SK-N-SH (cell line): ENCODE data around the gene KCNS1. TPM values are rescaled to one million over a fixed set of nuclear protein-coding genes. Genes with fewer than 3 reads are reported as not detected.

Source experiments
- CTCF ChIA-PET: fragments of 300-600, 350-600 bp; formaldehyde crosslinking; extraction: SDS; loops from one replicate; lab custom pipeline; 2021; lab: Yijun Ruan, JAX
- POLR2A ChIA-PET: fragments of 350-600 bp; sonication (Branson Sonifier 250); formaldehyde crosslinking; extraction: SDS; loops from one replicate; lab custom pipeline; 2020; ENCODE audit warnings: antibody characterized with exemption, inconsistent platforms; lab: Yijun Ruan, JAX
- DNase-seq: peaks from one replicate; pipeline ENCODE4 v3.0.0; 2012
- H2AFZ ChIP-seq: fragments of 200-600 bp; sonication (generic); 2 replicates; pipeline ENCODE4 v1.8.1; 2016; ENCODE audit warnings: antibody characterized with exemption, mild to moderate bottlenecking, low read depth
- H3F3A ChIP-seq: fragments of 200-600 bp; sonication (generic); replicated peaks from 2 replicates; pipeline ENCODE3; 2016; ENCODE audit warnings: antibody characterized with exemption, mild to moderate bottlenecking; ENCODE audit not compliant: insufficient read depth
- H3K27ac ChIP-seq, 2 experiments: fragments of 200-500 bp in 1 of 2; fragments of 200-600 bp in 1 of 2; sonication (Bioruptor generic) in 1 of 2; sonication (generic), shearing (Covaris generic) in 1 of 2; 2 replicates each; pipeline versions ENCODE4 v1.5.1 to v1.6.1; 2014 to 2016; ENCODE audit warnings: low read depth in 2 of 2, inconsistent platforms in 1 of 2, low read length in 1 of 2, mild to moderate bottlenecking in 1 of 2, mixed read lengths in 1 of 2
- H3K27me3 ChIP-seq: fragments of 200-600 bp; sonication (generic), shearing (Covaris generic); 2 replicates; pipeline ENCODE4 v1.6.1; 2016; ENCODE audit warnings: mixed run types; ENCODE audit not compliant: insufficient read depth
- H3K36me3 ChIP-seq, 2 experiments: fragments of 200-500 bp in 1 of 2; fragments of 200-600 bp in 1 of 2; sonication (Bioruptor generic) in 1 of 2; sonication (generic) in 1 of 2; replicated peaks in 1 of 2; 2 replicates each; pipeline versions ENCODE3 to v1.5.1; 2014 to 2016; ENCODE audit warnings: low read length in 1 of 2, mild to moderate bottlenecking in 1 of 2; ENCODE audit not compliant: insufficient read depth in 2 of 2, control insufficient read depth in 1 of 2
- H3K4me1 ChIP-seq, 2 experiments: fragments of 200-500 bp in 1 of 2; fragments of 200-600 bp in 1 of 2; sonication (Bioruptor generic) in 1 of 2; sonication (generic), shearing (Covaris generic) in 1 of 2; 2 replicates each; pipeline versions ENCODE4 v1.5.1 to v1.6.1; 2014 to 2016; ENCODE audit warnings: low read depth in 1 of 2, low read length in 1 of 2, mixed run types in 1 of 2; ENCODE audit not compliant: insufficient read depth in 2 of 2, control insufficient read depth in 1 of 2
- H3K4me2 ChIP-seq: fragments of 200-600 bp; sonication (generic), shearing (Covaris generic); 2 replicates; pipeline ENCODE4 v1.6.1; 2017; ENCODE audit warnings: mixed run types
- H3K4me3 ChIP-seq, 2 experiments: fragments of 200-500 bp in 1 of 2; fragments of 200-600 bp in 1 of 2; sonication (Bioruptor generic) in 1 of 2; sonication (generic), shearing (Covaris generic) in 1 of 2; 2 replicates each; pipeline versions ENCODE4 v1.5.1 to v1.8.1; 2014 to 2016; ENCODE audit warnings: low read depth in 2 of 2, inconsistent platforms in 1 of 2, low read length in 1 of 2, mild to moderate bottlenecking in 1 of 2, mixed read lengths in 1 of 2, moderate library complexity in 1 of 2
- H3K79me2 ChIP-seq: fragments of 200-600 bp; sonication (generic); 2 replicates; pipeline ENCODE4 v1.8.1; 2017; ENCODE audit warnings: mild to moderate bottlenecking; ENCODE audit not compliant: insufficient read depth
- H3K9ac ChIP-seq: fragments of 200-600 bp; sonication (generic); 2 replicates; pipeline ENCODE4 v1.6.1; 2017; ENCODE audit warnings: mixed run types
- H3K9me2 ChIP-seq: fragments of 200-600 bp; sonication (generic); 2 replicates; pipeline ENCODE4 v1.6.1; 2017; ENCODE audit warnings: mixed run types
- H3K9me3 ChIP-seq: fragments of 200-600 bp; sonication (generic); 2 replicates; pipeline ENCODE4 v1.6.1; 2017; ENCODE audit warnings: mixed run types, mild to moderate bottlenecking, moderate library complexity
- H4K20me1 ChIP-seq: fragments of 200-600 bp; sonication (generic); 2 replicates; pipeline ENCODE4 v1.6.1; 2017; ENCODE audit warnings: mild to moderate bottlenecking, mixed run types; ENCODE audit not compliant: insufficient read depth
- FOSL2 ChIP-seq: IDR thresholded peaks from 2 replicates; pipeline ENCODE4 v1.4.0; 2012; ENCODE audit warnings: low read depth, mild to moderate bottlenecking, moderate library complexity, borderline replicate concordance
- FOXM1 ChIP-seq: IDR thresholded peaks from 2 replicates; pipeline ENCODE4 v1.4.0; 2012; ENCODE audit warnings: low read depth, mild to moderate bottlenecking
- GATA2 ChIP-seq: sonication (generic); formaldehyde crosslinking; IDR thresholded peaks from 2 replicates; pipeline ENCODE4 v1.5.0; 2020; ENCODE audit warnings: mild to moderate bottlenecking, missing genetic modification reagents
- JUND ChIP-seq: IDR thresholded peaks from 2 replicates; pipeline ENCODE4 v1.4.0; 2012
- MEF2A ChIP-seq: IDR thresholded peaks from 2 replicates; pipeline ENCODE4 v1.4.0; 2012; ENCODE audit warnings: low read depth, borderline replicate concordance
- POLR2AphosphoS5 ChIP-seq: IDR thresholded peaks from 2 replicates; pipeline ENCODE4 v1.6.1; 2012; ENCODE audit warnings: low read depth, low read length
- RAD21 ChIP-seq: IDR thresholded peaks from 2 replicates; pipeline ENCODE4 v1.6.1; 2012; ENCODE audit warnings: mild to moderate bottlenecking, low read length
- RCOR1 ChIP-seq: fragments of 150-350 bp; IDR thresholded peaks from 2 replicates; pipeline ENCODE4 v1.6.1; 2017; ENCODE audit warnings: antibody characterized with exemption, low read length
- SIN3A ChIP-seq: IDR thresholded peaks from 2 replicates; pipeline ENCODE4 v1.6.1; 2012; ENCODE audit warnings: low read depth, mild to moderate bottlenecking, low read length, moderate library complexity, borderline replicate concordance
- SMC3 ChIP-seq: IDR thresholded peaks from 2 replicates; pipeline ENCODE4 v1.6.1; 2012; ENCODE audit warnings: low read depth, low read length, improper control_type of control experiment
- TCF12 ChIP-seq: IDR thresholded peaks from 2 replicates; pipeline ENCODE4 v1.4.0; 2012
- YY1 ChIP-seq: IDR thresholded peaks from 2 replicates; pipeline ENCODE4 v1.4.0; 2012; ENCODE audit warnings: low read depth, mild to moderate bottlenecking
- WGBS: methylation state at CpG from one replicate; pipeline ENCODE4 v1.1.6; 2017; ENCODE audit warnings: low lambda C conversion rate; 5-methylcytosine and 5-hydroxymethylcytosine counted together
- polyA plus RNA-seq, 3 experiments: library from polyadenylated mRNA; depleted of rRNA; stranded (reverse); fragments of >200 nt; gene quantifications; 2 replicates each; pipeline ENCODE4 v1.2.3, GENCODE V29; 2012
- TF ChIP-seq, protein P1 (sequence below): IDR thresholded peaks from 2 replicates; pipeline ENCODE4 v1.4.0; 2012; ENCODE audit warnings: low read depth, borderline replicate concordance
- TF ChIP-seq, protein P2 (sequence below): IDR thresholded peaks from 2 replicates; pipeline ENCODE4 v1.6.1; 2012; ENCODE audit warnings: mild to moderate bottlenecking, low read depth, low read length, moderate library complexity
- TF ChIP-seq, protein P3 (sequence below): IDR thresholded peaks from 2 replicates; pipeline ENCODE4 v1.4.0; 2012; ENCODE audit warnings: low read depth, borderline replicate concordance
- TF ChIP-seq, protein P4 (sequence below): fragments of 150-350 bp; IDR thresholded peaks from 2 replicates; pipeline ENCODE4 v1.6.1; 2017; ENCODE audit warnings: antibody characterized with exemption, low read length, low read depth, borderline replicate concordance

Gene KCNS1
- polyA plus RNA-seq, 1 of the 3 experiments (the other 2 are of a cell fraction) = 0.07 TPM

DNA sequence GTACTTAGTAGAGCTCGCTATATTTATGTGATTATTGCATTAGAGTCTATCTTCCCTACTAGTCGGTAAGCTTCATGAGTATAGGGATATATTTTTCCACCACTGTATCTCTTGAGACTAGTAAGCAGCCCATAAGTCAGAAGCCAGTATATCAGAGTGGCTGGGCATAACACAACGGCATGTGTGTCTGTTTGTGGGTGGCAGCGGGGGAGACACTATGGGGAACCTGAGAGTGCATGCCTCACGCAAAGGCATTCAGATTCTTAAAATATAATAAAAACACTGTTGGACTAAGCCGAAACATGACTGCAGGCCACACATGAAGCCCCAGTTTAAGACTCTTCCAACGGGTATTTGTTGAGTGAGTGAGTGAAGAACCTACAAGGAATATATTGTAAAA is 8.0 kb downstream of the KCNS1 start:
- no peaks in the 10 kb centered on the region for H3K9me2 ChIP-seq
- ChIA-PET CTCF (interaction anchor here (6.8 to 9.3 kb wide), 3 partner anchors 17 to 80 kb away, joined by 74 to 158 read pairs (median 108); partner anchors contain the start of gene WFDC5), POLR2A (no interaction called here)
- H3K4me3 ChIP-seq = no peak overlapping the region
- H3F3A ChIP-seq = peaks cover 10% of the 10 kb centered on the region
- H3K79me2 ChIP-seq = no peaks in the 10 kb centered on the region
- peaks cover 0 to under 1% of the 10 kb centered on the region in 2 experiments; a peak in 1 of 4 replicates for H3K4me1 ChIP-seq
- 95% methylated on average over 7 of the region's 7 CpGs for WGBS
- TF ChIP-seq SMC3 (no peak), GATA2 (CRISPR knock-in tag) (no peak), FOSL2 (no peak), YY1 (no peak), POLR2AphosphoS5 (no peak)
- no peaks in the 10 kb centered on the region for H4K20me1 ChIP-seq
- H3K27ac ChIP-seq = no peak overlapping the region
- H2AFZ ChIP-seq = no peak overlapping the region
- no peaks in the 10 kb centered on the region for H3K36me3 ChIP-seq
- no peak overlapping the region for H3K4me2 ChIP-seq
- no peaks in the 10 kb centered on the region for H3K27me3 ChIP-seq
- DNase-seq = no peak
- no peaks in the 10 kb centered on the region for H3K9me3 ChIP-seq
- H3K9ac ChIP-seq = no peak overlapping the region

DNA sequence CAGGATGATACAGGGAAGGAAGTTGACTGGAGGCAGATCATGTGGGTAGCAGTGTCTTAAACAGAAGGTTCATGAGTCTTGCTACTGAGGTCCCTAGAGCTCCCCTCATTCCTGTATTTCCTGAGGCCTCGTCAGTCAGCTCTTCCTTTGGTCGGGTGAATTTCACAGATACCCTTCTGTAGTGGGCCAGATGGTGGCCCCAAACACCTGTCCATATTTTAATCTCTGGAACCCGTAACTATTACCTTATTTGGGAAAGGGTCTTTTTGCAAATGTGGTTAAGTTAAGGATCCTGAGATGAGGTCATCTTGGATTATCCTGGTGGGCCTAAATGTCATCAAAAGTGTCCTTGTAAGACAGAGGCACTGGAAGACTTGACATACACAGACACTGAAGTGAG is 9.6 kb downstream of the KCNS1 start:
- TF ChIP-seq, protein P1, sequence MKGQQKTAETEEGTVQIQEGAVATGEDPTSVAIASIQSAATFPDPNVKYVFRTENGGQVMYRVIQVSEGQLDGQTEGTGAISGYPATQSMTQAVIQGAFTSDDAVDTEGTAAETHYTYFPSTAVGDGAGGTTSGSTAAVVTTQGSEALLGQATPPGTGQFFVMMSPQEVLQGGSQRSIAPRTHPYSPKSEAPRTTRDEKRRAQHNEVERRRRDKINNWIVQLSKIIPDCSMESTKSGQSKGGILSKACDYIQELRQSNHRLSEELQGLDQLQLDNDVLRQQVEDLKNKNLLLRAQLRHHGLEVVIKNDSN = no peak
- DNase-seq = no peak
- Histone ChIP-seq H4K20me1 (no peaks in the 10 kb centered on the region), H3K4me1 (peaks cover 0 to 4% of the 10 kb centered on the region in 2 experiments; a peak in 2 of 4 replicates), H3K79me2 (no peaks in the 10 kb centered on the region), H3K9me3 (no peaks in the 10 kb centered on the region), H3K27ac (no peak overlapping the region), H3K9me2 (no peaks in the 10 kb centered on the region), H3F3A (peaks cover 22% of the 10 kb centered on the region), H3K9ac (no peak overlapping the region), H2AFZ (no peak overlapping the region), H3K27me3 (no peaks in the 10 kb centered on the region), H3K4me2 (no peak overlapping the region), H3K4me3 (no peak overlapping the region), H3K36me3 (no peaks in the 10 kb centered on the region)
- WGBS = 72% methylated on average over 3 of the region's 3 CpGs
- ChIA-PET POLR2A (no interaction called here), CTCF (interaction anchor here (8.3 to 9.3 kb wide), 2 partner anchors 19 to 48 kb away, joined by 108 to 158 read pairs; partner anchors contain the start of gene WFDC5)

DNA sequence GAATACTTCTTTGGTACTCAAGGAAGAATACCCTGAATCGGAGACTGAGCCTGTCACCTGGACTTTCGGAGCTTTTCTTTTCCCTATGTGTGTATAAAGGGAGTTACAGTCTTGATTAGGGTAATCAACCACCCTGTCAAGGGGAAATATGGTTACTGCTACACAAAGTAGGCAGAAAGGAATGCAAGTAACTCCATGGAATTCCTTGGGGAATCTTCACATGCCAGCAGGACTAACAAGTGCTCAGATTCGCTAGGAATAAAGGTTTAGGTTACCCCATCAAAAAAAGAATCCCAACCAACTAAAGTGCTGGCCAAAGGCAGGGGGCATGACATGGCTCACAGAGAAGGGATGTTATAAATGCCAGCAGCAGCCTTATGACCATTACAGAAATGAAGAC is 10.4 kb downstream of the KCNS1 start:
- 90% methylated on average over 3 of the region's 3 CpGs for WGBS
- Histone ChIP-seq H3K4me2 (no peak overlapping the region), H3K36me3 (no peaks in the 10 kb centered on the region), H3K4me1 (peaks cover 0 to 4% of the 10 kb centered on the region in 2 experiments; a peak in 1 of 4 replicates), H3K4me3 (no peak overlapping the region), H2AFZ (no peak overlapping the region), H3K9ac (no peak overlapping the region), H3K27ac (no peak overlapping the region; a peak in 1 of 4 replicates), H4K20me1 (no peaks in the 10 kb centered on the region), H3F3A (peaks cover 22% of the 10 kb centered on the region), H3K27me3 (no peaks in the 10 kb centered on the region), H3K79me2 (no peaks in the 10 kb centered on the region), H3K9me3 (no peaks in the 10 kb centered on the region), H3K9me2 (no peaks in the 10 kb centered on the region)
- DNase-seq = no peak
- ChIA-PET CTCF (interaction anchor here (1.5 to 9.3 kb wide), 4 partner anchors 20 to 200 kb away, joined by 4 to 158 read pairs (median 56); partner anchors contain the start of gene WFDC5), POLR2A (no interaction called here)
- TF ChIP-seq GATA2 (CRISPR knock-in tag) (no peak), JUND (no peak), SIN3A (no peak), TCF12 (no peak), RCOR1 (no peak), FOXM1 (no peak), RAD21 (no peak), MEF2A (no peak)
- TF ChIP-seq, protein P2, sequence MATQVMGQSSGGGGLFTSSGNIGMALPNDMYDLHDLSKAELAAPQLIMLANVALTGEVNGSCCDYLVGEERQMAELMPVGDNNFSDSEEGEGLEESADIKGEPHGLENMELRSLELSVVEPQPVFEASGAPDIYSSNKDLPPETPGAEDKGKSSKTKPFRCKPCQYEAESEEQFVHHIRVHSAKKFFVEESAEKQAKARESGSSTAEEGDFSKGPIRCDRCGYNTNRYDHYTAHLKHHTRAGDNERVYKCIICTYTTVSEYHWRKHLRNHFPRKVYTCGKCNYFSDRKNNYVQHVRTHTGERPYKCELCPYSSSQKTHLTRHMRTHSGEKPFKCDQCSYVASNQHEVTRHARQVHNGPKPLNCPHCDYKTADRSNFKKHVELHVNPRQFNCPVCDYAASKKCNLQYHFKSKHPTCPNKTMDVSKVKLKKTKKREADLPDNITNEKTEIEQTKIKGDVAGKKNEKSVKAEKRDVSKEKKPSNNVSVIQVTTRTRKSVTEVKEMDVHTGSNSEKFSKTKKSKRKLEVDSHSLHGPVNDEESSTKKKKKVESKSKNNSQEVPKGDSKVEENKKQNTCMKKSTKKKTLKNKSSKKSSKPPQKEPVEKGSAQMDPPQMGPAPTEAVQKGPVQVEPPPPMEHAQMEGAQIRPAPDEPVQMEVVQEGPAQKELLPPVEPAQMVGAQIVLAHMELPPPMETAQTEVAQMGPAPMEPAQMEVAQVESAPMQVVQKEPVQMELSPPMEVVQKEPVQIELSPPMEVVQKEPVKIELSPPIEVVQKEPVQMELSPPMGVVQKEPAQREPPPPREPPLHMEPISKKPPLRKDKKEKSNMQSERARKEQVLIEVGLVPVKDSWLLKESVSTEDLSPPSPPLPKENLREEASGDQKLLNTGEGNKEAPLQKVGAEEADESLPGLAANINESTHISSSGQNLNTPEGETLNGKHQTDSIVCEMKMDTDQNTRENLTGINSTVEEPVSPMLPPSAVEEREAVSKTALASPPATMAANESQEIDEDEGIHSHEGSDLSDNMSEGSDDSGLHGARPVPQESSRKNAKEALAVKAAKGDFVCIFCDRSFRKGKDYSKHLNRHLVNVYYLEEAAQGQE = no peak
- TF ChIP-seq, protein P3, sequence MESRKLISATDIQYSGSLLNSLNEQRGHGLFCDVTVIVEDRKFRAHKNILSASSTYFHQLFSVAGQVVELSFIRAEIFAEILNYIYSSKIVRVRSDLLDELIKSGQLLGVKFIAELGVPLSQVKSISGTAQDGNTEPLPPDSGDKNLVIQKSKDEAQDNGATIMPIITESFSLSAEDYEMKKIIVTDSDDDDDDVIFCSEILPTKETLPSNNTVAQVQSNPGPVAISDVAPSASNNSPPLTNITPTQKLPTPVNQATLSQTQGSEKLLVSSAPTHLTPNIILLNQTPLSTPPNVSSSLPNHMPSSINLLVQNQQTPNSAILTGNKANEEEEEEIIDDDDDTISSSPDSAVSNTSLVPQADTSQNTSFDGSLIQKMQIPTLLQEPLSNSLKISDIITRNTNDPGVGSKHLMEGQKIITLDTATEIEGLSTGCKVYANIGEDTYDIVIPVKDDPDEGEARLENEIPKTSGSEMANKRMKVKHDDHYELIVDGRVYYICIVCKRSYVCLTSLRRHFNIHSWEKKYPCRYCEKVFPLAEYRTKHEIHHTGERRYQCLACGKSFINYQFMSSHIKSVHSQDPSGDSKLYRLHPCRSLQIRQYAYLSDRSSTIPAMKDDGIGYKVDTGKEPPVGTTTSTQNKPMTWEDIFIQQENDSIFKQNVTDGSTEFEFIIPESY = no peak
- TF ChIP-seq, protein P4, sequence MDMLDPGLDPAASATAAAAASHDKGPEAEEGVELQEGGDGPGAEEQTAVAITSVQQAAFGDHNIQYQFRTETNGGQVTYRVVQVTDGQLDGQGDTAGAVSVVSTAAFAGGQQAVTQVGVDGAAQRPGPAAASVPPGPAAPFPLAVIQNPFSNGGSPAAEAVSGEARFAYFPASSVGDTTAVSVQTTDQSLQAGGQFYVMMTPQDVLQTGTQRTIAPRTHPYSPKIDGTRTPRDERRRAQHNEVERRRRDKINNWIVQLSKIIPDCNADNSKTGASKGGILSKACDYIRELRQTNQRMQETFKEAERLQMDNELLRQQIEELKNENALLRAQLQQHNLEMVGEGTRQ = no peak
